GM12892 (cell line): ENCODE results near the gene SARM1.

Source experiments
- POLR2AphosphoS5 ChIP-seq: IDR thresholded peaks from 2 replicates; pipeline ENCODE4 v1.6.1; 2011; ENCODE audit warnings: low read depth, low read length, control low read depth
- TAF1 ChIP-seq: IDR thresholded peaks from 2 replicates; pipeline ENCODE4 v1.6.1; 2011; ENCODE audit warnings: low read depth, mild to moderate bottlenecking, control low read depth, low read length, borderline replicate concordance

- TF ChIP-seq POLR2AphosphoS5 (no peak), TAF1 (no peak)
These were observed 28.0 kb upstream of the SARM1 start for GRCh38 chr17:28343491-28343932.
